Brain microvascular endothelial cell (primary cell): ENCODE measurements around the gene CTNNA3.
A peak's percentile ranks its signal among the peaks of the same experiment; 100 is the strongest.

Experiments
- DNase-seq: peaks from one replicate; pipeline ENCODE4 v3.0.0-alpha.2; 2020
- H3K27ac ChIP-seq: fragments of 250-450 bp; sonication (Bioruptor Pico); 2 replicates; pipeline ENCODE4 v1.5.1; 2020; ENCODE audit warnings: mild to moderate bottlenecking, moderate library complexity
- H3K27me3 ChIP-seq: fragments of 250-450 bp; sonication (Bioruptor Pico); replicated peaks from 2 replicates; pipeline ENCODE4 v1.5.1; 2020; ENCODE audit warnings: mild to moderate bottlenecking
- H3K36me3 ChIP-seq: fragments of 250-450 bp; sonication (Bioruptor Pico); replicated peaks from 2 replicates; pipeline ENCODE4 v1.5.1; 2020; ENCODE audit warnings: mild to moderate bottlenecking
- H3K4me3 ChIP-seq: 2 replicates; pipeline ENCODE4 v1.5.1; 2011; ENCODE audit warnings: low read depth, mild to moderate bottlenecking, control low read depth, low read length, moderate library complexity
- in situ Hi-C: cut with HindIII; loops from 2 replicates; pipeline ENCODE4 v1.10.0; 2017; ENCODE audit warnings: low sequenced_read_pairs, low pct_ligation_motif_present
- TF ChIP-seq, protein P1 (sequence below): IDR thresholded peaks from 2 replicates; pipeline ENCODE4 v1.5.1; 2011; ENCODE audit warnings: low read depth, mild to moderate bottlenecking, moderate library complexity, low read length, control low read depth, inconsistent platforms; ENCODE audit errors: missing control alignments

Gene CTNNA3

GRCh38 chr10:66842867-66843266 is 853.1 kb downstream of the CTNNA3 start:
- Histone ChIP-seq H3K36me3 (no peaks in the 10 kb centered on the region), H3K27me3 (no peaks in the 10 kb centered on the region), H3K27ac (no peak overlapping the region), H3K4me3 (no peak overlapping the region)
- DNase-seq = no peak
- in situ Hi-C loops = no loop called here
- TF ChIP-seq, protein P1, sequence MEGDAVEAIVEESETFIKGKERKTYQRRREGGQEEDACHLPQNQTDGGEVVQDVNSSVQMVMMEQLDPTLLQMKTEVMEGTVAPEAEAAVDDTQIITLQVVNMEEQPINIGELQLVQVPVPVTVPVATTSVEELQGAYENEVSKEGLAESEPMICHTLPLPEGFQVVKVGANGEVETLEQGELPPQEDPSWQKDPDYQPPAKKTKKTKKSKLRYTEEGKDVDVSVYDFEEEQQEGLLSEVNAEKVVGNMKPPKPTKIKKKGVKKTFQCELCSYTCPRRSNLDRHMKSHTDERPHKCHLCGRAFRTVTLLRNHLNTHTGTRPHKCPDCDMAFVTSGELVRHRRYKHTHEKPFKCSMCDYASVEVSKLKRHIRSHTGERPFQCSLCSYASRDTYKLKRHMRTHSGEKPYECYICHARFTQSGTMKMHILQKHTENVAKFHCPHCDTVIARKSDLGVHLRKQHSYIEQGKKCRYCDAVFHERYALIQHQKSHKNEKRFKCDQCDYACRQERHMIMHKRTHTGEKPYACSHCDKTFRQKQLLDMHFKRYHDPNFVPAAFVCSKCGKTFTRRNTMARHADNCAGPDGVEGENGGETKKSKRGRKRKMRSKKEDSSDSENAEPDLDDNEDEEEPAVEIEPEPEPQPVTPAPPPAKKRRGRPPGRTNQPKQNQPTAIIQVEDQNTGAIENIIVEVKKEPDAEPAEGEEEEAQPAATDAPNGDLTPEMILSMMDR = no peak

DNA sequence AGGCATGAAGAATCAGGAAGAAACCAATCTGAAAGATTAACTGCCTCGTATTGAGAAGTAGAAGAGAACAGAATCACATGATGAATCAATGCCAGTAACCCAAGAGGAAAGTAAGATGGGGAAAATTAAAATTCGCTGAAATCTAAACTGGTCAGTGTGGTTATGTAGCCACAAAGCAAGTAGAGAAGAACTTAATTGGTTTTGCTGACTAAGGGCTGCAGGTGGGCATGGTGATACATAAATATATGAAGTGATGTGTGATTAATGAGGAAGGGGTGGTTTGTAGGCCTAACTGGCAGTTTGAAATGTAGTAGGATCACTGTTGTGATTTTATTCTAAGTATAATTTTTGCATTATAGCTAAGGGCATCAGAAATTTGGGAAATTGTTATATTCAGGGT is 853.6 kb downstream of the CTNNA3 start:
- no peak overlapping the region for H3K4me3 ChIP-seq
- no peaks in the 10 kb centered on the region for H3K36me3 ChIP-seq
- H3K27me3 ChIP-seq = no peaks in the 10 kb centered on the region
- in situ Hi-C loops = no loop called here
- no peak overlapping the region for H3K27ac ChIP-seq
- TF ChIP-seq, protein P1 = no peak
- no peak for DNase-seq

DNA sequence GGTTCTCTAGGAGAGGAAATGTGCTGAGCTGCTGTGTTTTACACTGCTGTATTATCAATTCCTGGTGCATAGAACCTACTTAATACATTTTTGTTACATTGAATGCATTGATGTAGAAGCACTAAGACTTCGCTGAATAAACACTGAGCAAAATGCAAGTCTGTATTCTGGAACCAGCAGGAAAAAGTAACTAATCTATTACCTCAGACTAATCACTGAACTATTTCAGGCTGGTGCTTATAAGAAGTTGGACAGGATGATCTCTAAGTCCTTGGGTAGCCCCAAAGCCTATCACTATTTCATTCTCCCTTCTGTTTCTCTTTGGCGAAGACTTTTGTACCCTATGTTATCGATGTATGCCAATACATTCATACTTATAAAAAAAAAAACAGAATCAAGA is 857.3 kb downstream of the CTNNA3 start:
- no peak for DNase-seq
- H3K4me3 ChIP-seq = no peak overlapping the region
- H3K36me3 ChIP-seq = no peaks in the 10 kb centered on the region
- H3K27ac ChIP-seq = no peak overlapping the region
- TF ChIP-seq, protein P1 = no peak
- no peaks in the 10 kb centered on the region for H3K27me3 ChIP-seq
- in situ Hi-C loops = no loop called here

GRCh38 chr10:66837990-66838389 is 858.0 kb downstream of the CTNNA3 start:
- DNase-seq = no peak
- H3K4me3 ChIP-seq = no peak overlapping the region

GRCh38 chr10:66837335-66837734 is 858.7 kb downstream of the CTNNA3 start:
- in situ Hi-C loops = no loop called here
- DNase-seq = peak; percentile 16
- TF ChIP-seq, protein P1 = no peak

More at GRCh38 chr10:66837990-66838389, 858.0 kb downstream of the CTNNA3 start:
- H3K36me3 ChIP-seq = no peaks in the 10 kb centered on the region
- in situ Hi-C loops = no loop called here
- TF ChIP-seq, protein P1 = no peak
- H3K27ac ChIP-seq = no peak overlapping the region
- no peaks in the 10 kb centered on the region for H3K27me3 ChIP-seq

DNA sequence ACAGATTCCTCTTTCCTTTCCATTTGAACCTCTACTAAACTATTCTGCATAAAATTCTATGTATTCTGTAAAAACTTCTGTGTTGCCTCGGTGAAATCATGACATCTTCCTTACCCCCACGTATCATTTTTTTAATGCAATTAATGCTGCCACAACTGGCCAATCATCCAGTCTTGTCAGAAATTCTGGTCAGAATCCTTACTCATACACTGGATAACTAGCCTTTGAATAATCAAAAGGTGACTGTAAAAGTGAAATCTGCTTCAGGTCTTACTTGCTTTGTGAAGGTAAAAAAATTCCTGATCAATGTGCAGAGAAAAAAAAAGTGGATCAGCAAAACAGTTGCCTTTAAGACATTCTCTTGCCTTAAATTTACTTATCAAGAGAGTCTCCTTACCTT is 859.2 kb downstream of the CTNNA3 start:
- in situ Hi-C loops = no loop called here
- TF ChIP-seq, protein P1 = no peak
- no peaks in the 10 kb centered on the region for H3K36me3 ChIP-seq

More at GRCh38 chr10:66837335-66837734, 858.7 kb downstream of the CTNNA3 start:
- Histone ChIP-seq H3K36me3 (no peaks in the 10 kb centered on the region), H3K27me3 (no peaks in the 10 kb centered on the region), H3K4me3 (no peak overlapping the region), H3K27ac (no peak overlapping the region)

More for the DNA sequence above, 859.2 kb downstream of the CTNNA3 start:
- Histone ChIP-seq H3K27me3 (no peaks in the 10 kb centered on the region), H3K27ac (no peak overlapping the region), H3K4me3 (no peak overlapping the region)
- no peak for DNase-seq
